Right lobe of liver (tissue), 6 donors: Measurements from ENCODE around the gene SCAP. TPM values are rescaled to one million over a fixed set of nuclear protein-coding genes. Genes with fewer than 3 reads are reported as not detected.

ENCODE experiments used
- ATAC-seq, 4 donors: fragments of 200-7000 bp; cut with Tn5 transposase; one replicate each; pipeline ENCODE4 v1.9.1; 2020; ENCODE audit warnings: mild to moderate bottlenecking in 4 of 4, moderate library complexity in 4 of 4
- DNase-seq, 3 donors: peaks; one replicate each; pipeline ENCODE4 v3.0.0-alpha.2; 2020
- H3K27ac ChIP-seq, 3 donors: fragments of 200-600 bp; one replicate each; pipeline ENCODE4 v1.8.0; 2022
- H3K27me3 ChIP-seq, 2 donors: fragments of 200-600 bp; one replicate each; pipeline ENCODE4 v1.8.0; 2022
- H3K36me3 ChIP-seq, 4 donors: fragments of 200-600 bp; sonication (generic) in 1 of 4; one replicate each; pipeline versions ENCODE4 v1.5.1 to v1.8.0; 2017 to 2022; ENCODE audit warnings: control low read depth in 1 of 4
- H3K4me1 ChIP-seq, 4 donors: fragments of 200-600 bp; sonication (generic) in 1 of 4; one replicate each; pipeline versions ENCODE4 v1.5.1 to v1.8.0; 2017 to 2022; ENCODE audit warnings: control low read depth in 1 of 4
- H3K4me3 ChIP-seq, 3 donors: fragments of 200-600 bp; one replicate each; pipeline ENCODE4 v1.8.0; 2022
- H3K9me3 ChIP-seq, 4 donors: fragments of 200-600 bp; sonication (generic) in 1 of 4; one replicate each; pipeline versions ENCODE4 v1.5.1 to v1.8.0; 2017 to 2022; ENCODE audit warnings: control low read depth in 1 of 4
- CTCF ChIP-seq, 4 donors: fragments of 200-600 bp in 3 of 4; fragments of 450-650 bp in 1 of 4; IDR thresholded peaks; one replicate each; pipeline versions ENCODE4 v1.5.1 to v1.8.0; 2016 to 2022; ENCODE audit warnings: antibody characterized with exemption in 4 of 4, mild to moderate bottlenecking in 2 of 4
- POLR2A ChIP-seq: fragments of 450-650 bp; IDR thresholded peaks from one replicate; pipeline ENCODE4 v1.6.1; 2017; ENCODE audit warnings: antibody characterized with exemption, mild to moderate bottlenecking
- WGBS: methylation state at CpG from one replicate; pipeline ENCODE4 v1.1.6; 2018; ENCODE audit warnings: low coverage, low lambda C conversion rate; ENCODE audit not compliant: insufficient coverage; ENCODE audit errors: missing lambda C conversion rate; 5-methylcytosine and 5-hydroxymethylcytosine counted together
- intact Hi-C, 2 donors: fragments of 100-400 bp; cut with DNase I; formaldehyde crosslinking; loops; one replicate each; pipeline versions ENCODE4 v1.11.2 to v1.14.1; 2022
- total RNA-seq, 6 experiments: library from RNA; depleted of rRNA in 2 of 6; stranded (reverse); fragments of >200 nt in 2 of 6; fragmentation: NEBNext Ultra II Directional in 3 of 6; extraction: Animal tissue kit (Norgen Biotek cat#: 25700) in 3 of 6; gene quantifications; one replicate each; pipeline versions ENCODE4 v1.1.0 to v1.2.4, GENCODE V29; 2016 to 2023
- donor health status: DM: no; HTN: yes; CAD: no.
- donor health status: DM: no; HTN: no; CAD: no.
- donor health status: DM: no; HTN: no; CAD: no.
- donor health status: DM: no; HTN: yes; CAD: no.
- donor health status: DM: no; HTN: yes; CAD: no.

Gene SCAP
- total RNA-seq, 6 experiments from 2014 or later: 48.8 to 85.1 (median 78.9) TPM

GRCh38 chr3:47476644-47477199 is 981 bp upstream of the SCAP start:
- Histone ChIP-seq H3K36me3 (no peaks in the 10 kb centered on the region), H3K27me3 (no peaks in the 10 kb centered on the region), H3K27ac (peak overlapping the region in 1 of 3 donors; percentile 81), H3K9me3 (no peaks in the 10 kb centered on the region), H3K4me1 (peaks cover 0 to 23% (median 8%) of the 10 kb centered on the region in 4 donors), H3K4me3 (peak overlapping the region; percentile 88 to 99 (median 91))
- TF ChIP-seq CTCF (IDR thresholded peaks at IDR 0.05) (no peak), POLR2A (no peak)
- peak in 1 of 3 donors; percentile 53 for DNase-seq
- intact Hi-C loops: loop anchor here (5.0 kb wide), 1 partner anchor 54 kb away; no protein-coding TSS in a partner anchor
- 69% methylated on average over 6 of the region's 11 CpGs for WGBS
- no peak for ATAC-seq

GRCh38 chr3:47476330-47476626 is 537 bp upstream of the SCAP start:
- DNase-seq (no peak), ATAC-seq (no peak)
- peaks cover 0 to 23% (median 8%) of the 10 kb centered on the region in 4 donors for H3K4me1 ChIP-seq
- no peaks in the 10 kb centered on the region for H3K36me3 ChIP-seq
- no peaks in the 10 kb centered on the region for H3K9me3 ChIP-seq
- intact Hi-C loops: loop anchor here (5.0 kb wide), 1 partner anchor 54 kb away; no protein-coding TSS in a partner anchor
- 53% methylated on average over 5 of the region's 5 CpGs for WGBS
- TF ChIP-seq CTCF (IDR thresholded peaks at IDR 0.05) (no peak), POLR2A (no peak)
- no peaks in the 10 kb centered on the region for H3K27me3 ChIP-seq
- H3K27ac ChIP-seq: peak overlapping the region; percentile 23 to 81 (median 44)
- H3K4me3 ChIP-seq: peak overlapping the region; percentile 88 to 99 (median 91)

GRCh38 chr3:47475029-47475569 is 642 bp downstream of the SCAP start:
- Histone ChIP-seq H3K9me3 (no peaks in the 10 kb centered on the region), H3K36me3 (no peaks in the 10 kb centered on the region), H3K27ac (peak overlapping the region; percentile 63 to 81 (median 70)), H3K4me3 (peak overlapping the region; percentile 88 to 99 (median 91)), H3K27me3 (no peaks in the 10 kb centered on the region), H3K4me1 (peaks cover 0 to 28% (median 9%) of the 10 kb centered on the region in 4 donors)
- WGBS: 0% methylated on average over 14 of the region's 24 CpGs
- TF ChIP-seq POLR2A: no peak
- no peak for TF ChIP-seq CTCF (IDR thresholded peaks at IDR 0.05)
- peak in 3 of 4 donors; percentile 17 to 29 (median 19) for ATAC-seq
- intact Hi-C loops: loop anchor here (5.0 kb wide), 1 partner anchor 53 kb away; no protein-coding TSS in a partner anchor
- no peak for DNase-seq

GRCh38 chr3:47473391-47473790 is 2.4 kb downstream of the SCAP start:
- Histone ChIP-seq H3K27ac (no peak overlapping the region), H3K4me1 (peaks cover 0 to 40% (median 13%) of the 10 kb centered on the region in 4 donors)
- peak in 1 of 4 donors; percentile 10 for ATAC-seq

More at GRCh38 chr3:47473391-47473790, 2.4 kb downstream of the SCAP start:
- TF ChIP-seq POLR2A: no peak
- no peak for TF ChIP-seq CTCF (IDR thresholded peaks at IDR 0.05)
- H3K36me3 ChIP-seq: no peaks in the 10 kb centered on the region
- 61% methylated on average over 2 of the region's 3 CpGs for WGBS
- no peak overlapping the region for H3K4me3 ChIP-seq
- H3K27me3 ChIP-seq: no peaks in the 10 kb centered on the region
- no peaks in the 10 kb centered on the region for H3K9me3 ChIP-seq
- intact Hi-C loops: no loop called here
- DNase-seq: peak in 1 of 3 donors; percentile 27
